Raji (cell line): Measurements from ENCODE around the gene ARID4A.

ENCODE experiments used
- POLR2A ChIP-seq: IDR thresholded peaks from 2 replicates; pipeline ENCODE4 v1.6.1; 2011; ENCODE audit warnings: low read depth, low read length, control low read depth; ENCODE audit not compliant: insufficient read depth

Gene ARID4A

DNA sequence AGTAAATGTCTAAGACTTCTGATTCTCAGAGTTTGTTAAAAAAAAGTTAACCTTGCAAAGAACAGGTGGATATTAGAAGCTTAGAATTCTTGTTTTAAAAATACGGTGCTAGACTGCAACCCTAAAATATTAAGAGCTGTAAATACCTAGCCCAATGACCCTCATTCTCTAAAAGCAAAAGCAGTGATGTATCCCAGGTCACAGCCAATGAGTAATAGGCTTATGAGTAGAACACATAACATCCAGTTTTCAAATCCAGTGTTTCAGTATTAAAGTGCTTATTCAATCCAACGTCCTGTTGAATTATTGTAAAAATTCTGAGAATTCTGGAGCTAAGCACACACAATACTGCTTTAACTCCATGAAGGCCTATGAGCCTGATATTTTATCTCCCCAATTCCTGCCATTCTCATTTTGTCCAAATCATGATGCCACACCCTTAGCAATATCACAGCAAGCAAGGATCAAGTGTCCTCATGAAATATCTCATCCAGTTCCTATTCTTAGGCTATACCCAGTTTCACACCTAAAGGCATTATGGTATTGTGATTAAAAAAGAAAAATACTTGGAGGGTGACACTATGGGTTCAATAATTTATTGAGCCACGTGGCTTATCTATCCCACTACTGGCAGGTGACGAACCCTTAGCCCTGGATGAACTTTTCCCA, 15.3 kb upstream of the ARID4A start:
- TF ChIP-seq POLR2A: no peak

- no peak for TF ChIP-seq POLR2A
These were observed 14.6 kb upstream of the ARID4A start for GRCh38 chr14:58283730-58284129.

- TF ChIP-seq POLR2A: no peak
These were observed 13.2 kb upstream of the ARID4A start for GRCh38 chr14:58285132-58285531.

GRCh38 chr14:58287607-58288042, 10.7 kb upstream of the ARID4A start:
- no peak for TF ChIP-seq POLR2A

GRCh38 chr14:58288106-58288792, 10.1 kb upstream of the ARID4A start:
- no peak for TF ChIP-seq POLR2A

GRCh38 chr14:58291646-58292045, 6.7 kb upstream of the ARID4A start:
- no peak for TF ChIP-seq POLR2A

DNA sequence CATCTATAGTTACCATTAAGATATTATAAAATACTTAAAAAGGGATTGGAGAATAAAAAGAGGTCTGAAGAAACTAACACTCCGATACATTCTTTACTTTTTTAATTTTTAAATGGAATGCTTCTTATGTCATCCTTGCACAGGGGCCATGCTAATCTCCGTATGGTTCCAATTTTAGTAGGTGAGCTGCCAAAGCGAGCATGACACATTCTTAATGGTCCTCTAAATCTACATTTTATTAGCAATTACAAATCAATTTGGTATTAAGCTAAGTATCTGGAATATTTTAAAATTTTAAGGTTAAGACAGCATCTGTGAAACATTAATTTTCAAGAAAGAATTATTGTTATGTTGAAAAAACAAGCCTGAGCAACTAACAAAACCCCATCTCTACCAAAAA, 6.2 kb upstream of the ARID4A start:
- TF ChIP-seq POLR2A: no peak

- no peak for TF ChIP-seq POLR2A
These were observed 4.2 kb upstream of the ARID4A start for GRCh38 chr14:58294201-58294600.

DNA sequence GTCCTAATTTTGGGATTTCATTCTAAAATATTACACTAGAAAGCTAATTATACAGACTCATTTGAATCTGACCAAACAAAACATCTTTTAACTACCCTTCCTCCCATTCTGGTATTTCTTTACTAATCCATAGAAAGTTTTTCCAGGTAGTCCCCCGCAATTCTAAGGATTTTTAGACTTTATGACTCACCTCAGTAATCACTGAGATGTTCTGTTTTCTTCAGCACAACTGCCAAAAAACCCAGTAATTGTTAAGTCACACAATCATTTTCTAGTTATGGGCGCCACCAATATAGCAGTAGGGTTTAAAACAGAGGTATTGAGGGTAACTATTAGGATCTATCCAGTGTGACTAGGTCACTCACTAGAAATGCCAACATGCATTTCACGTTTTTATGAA, 1.6 kb upstream of the ARID4A start:
- no peak for TF ChIP-seq POLR2A

- no peak for TF ChIP-seq POLR2A
These were observed 968 bp upstream of the ARID4A start for GRCh38 chr14:58297412-58297761.

GRCh38 chr14:58297762-58298476, 436 bp upstream of the ARID4A start:
- peak; percentile 75 for TF ChIP-seq POLR2A

GRCh38 chr14:58299401-58300330, 1.3 kb downstream of the ARID4A start:
- no peak for TF ChIP-seq POLR2A

GRCh38 chr14:58301416-58301815, 3.1 kb downstream of the ARID4A start:
- TF ChIP-seq POLR2A: no peak

GRCh38 chr14:58305730-58306129, 7.4 kb downstream of the ARID4A start:
- TF ChIP-seq POLR2A: no peak
